AG09309 (cell line): Measurements from ENCODE around the gene ARVCF.

Source experiments
- DNase-seq: peaks from one replicate; pipeline ENCODE4 v3.0.0-alpha.2; 2010; ENCODE audit warnings: low read depth
- H3K4me3 ChIP-seq: 2 replicates; pipeline ENCODE4 v1.5.1; 2011; ENCODE audit warnings: mild to moderate bottlenecking, low read depth, low read length, moderate library complexity; ENCODE audit not compliant: control insufficient read depth
- TF ChIP-seq, protein P1 (sequence below): IDR thresholded peaks from 2 replicates; pipeline ENCODE4 v1.5.1; 2011; ENCODE audit warnings: mild to moderate bottlenecking, low read depth, low read length, inconsistent platforms; ENCODE audit not compliant: insufficient read depth, control insufficient read depth; ENCODE audit errors: missing control alignments

The ARVCF gene

DNA sequence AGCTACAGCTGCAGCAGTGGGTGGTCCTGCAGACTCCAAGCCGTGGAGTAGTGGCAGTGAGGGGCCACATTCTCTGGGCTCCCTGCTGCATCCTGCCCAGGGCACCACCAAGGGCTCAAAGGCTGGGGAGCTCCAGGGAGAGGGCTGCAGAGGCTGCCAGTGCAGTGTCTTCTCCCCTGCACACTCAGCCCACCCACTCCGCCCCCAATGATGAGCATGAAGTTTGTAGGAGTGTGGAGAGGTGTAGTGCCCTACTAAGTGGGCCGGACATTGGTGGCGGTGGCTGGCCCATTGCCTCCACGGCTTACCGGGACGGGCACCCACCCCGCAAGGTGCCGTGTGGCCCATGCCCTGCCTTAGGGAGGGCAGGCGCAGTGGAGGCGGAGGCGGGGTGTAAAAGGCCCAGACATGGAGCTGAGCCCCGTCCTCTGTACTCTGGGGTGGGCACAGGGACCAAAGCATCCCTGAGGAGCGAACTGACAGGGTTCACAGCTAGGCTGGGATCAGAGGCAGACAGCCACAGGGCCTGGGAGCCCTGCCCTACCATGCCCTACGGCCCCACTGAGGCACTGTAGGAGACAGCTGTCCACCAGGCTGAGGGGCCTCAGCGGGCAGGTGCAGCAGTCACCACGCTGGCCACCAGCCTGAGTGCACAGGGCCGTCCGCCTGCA lies 18.9 kb downstream of the ARVCF start:
- TF ChIP-seq, protein P1, sequence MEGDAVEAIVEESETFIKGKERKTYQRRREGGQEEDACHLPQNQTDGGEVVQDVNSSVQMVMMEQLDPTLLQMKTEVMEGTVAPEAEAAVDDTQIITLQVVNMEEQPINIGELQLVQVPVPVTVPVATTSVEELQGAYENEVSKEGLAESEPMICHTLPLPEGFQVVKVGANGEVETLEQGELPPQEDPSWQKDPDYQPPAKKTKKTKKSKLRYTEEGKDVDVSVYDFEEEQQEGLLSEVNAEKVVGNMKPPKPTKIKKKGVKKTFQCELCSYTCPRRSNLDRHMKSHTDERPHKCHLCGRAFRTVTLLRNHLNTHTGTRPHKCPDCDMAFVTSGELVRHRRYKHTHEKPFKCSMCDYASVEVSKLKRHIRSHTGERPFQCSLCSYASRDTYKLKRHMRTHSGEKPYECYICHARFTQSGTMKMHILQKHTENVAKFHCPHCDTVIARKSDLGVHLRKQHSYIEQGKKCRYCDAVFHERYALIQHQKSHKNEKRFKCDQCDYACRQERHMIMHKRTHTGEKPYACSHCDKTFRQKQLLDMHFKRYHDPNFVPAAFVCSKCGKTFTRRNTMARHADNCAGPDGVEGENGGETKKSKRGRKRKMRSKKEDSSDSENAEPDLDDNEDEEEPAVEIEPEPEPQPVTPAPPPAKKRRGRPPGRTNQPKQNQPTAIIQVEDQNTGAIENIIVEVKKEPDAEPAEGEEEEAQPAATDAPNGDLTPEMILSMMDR, result no peak
- no peak overlapping the region for H3K4me3 ChIP-seq
- DNase-seq, result no peak

DNA sequence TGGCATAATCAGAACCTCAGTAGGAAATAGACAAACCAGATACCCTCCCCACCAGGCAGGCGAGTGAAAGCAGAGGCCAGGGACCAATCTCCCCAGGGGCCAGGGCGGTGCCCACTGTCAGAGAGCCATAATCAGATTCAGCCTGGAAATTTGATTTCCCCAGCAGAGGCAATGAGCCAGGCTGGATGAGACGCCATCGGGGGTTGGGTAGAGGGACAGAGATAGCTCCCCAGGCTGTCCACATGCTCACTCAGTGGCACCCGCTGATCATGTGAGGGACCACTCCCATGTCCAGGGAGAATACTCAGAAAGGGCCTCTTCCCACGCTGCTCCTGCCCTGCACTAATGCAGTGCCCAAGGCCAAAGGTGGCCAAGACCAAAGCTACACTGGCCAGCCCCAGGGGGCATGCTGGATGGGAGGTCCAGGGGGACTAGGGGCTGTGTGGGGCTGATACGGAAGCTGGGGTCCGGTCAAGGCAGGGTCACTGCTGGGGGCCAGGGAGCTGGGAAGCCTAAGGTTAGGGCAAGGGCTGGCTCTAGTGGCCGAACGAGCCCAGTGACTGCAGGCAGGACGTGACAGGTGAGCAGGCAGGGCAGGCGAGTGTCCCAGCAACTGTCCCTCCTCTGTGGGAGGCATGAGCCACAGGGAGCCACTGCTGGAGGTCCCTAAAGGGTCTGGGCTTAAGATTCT lies 19.8 kb downstream of the ARVCF start:
- TF ChIP-seq, protein P1, result no peak
- no peak for DNase-seq
- no peak overlapping the region for H3K4me3 ChIP-seq

DNA sequence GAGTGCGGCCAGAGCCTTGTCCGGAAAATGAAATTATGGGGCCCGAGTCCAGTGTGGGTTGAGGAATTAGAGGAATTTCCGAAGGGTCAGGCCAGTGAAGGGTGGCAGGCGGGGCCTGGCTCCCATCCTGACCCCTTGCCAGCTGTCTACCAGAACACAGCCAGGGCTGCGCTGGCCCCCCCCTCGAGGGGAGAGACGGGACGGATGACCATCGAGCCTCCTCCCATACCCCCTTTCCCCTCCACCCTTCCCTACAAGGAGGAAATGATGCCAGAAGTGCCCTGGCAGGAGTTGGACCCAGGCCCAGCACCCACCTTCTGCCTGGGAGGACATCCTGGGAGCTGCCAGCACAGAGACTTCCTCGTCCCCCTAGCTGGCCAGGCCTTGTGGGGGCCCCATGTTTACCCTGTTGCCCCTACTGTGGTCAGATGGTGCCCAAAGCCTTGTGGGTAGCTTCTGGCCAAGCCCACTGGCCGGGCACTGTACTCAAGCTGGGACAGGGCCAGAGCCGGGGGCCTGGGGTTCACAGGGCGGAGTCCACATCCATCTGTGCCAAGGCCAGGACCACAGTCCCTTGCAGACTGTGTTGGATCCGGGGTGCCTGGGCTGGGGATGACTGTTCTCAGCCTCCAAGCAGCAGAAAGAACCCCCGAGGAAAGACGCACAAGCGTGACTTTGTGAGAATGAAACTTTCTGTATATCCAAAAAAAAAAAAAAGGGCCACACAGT lies 20.8 kb downstream of the ARVCF start:
- TF ChIP-seq, protein P1, result no peak
- DNase-seq, result peak; percentile 14
- H3K4me3 ChIP-seq, result no peak overlapping the region

DNA sequence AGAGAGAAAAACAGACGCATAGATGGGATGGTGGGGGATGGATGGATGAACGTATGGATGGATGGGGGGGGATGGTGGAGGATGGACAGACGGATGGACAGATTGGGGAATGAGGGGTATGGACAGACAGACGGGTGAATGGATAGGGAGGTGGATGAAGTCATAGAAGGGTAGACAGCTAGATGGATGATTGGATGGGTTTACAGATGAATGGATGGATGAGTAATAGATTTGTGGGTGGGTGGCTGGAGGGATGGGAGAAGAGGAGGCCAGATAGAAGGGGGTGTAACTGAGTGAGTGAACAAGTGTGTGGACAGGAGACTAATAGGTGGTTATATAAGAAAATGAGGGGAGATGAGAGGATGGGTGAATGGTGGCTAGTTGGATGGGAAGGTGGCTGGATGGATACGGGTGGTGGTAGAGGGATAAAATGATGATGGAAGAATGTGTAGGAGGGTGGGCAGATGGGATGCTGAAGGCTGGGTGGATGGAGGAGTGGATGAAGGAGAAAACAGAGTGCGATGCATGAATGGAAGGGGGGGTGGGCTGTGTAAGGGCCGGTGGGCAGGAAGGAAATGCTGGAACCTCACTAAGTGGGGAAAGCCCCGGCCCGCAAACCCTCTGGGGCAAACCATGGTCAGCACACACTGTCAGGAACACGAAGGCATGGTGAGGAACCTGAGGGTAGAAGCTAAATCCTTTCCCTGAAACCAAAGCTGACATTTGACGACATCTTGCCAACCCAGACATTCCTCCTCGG lies 21.6 kb downstream of the ARVCF start:
- TF ChIP-seq, protein P1, result no peak
- no peak for DNase-seq
- H3K4me3 ChIP-seq, result no peak overlapping the region

DNA sequence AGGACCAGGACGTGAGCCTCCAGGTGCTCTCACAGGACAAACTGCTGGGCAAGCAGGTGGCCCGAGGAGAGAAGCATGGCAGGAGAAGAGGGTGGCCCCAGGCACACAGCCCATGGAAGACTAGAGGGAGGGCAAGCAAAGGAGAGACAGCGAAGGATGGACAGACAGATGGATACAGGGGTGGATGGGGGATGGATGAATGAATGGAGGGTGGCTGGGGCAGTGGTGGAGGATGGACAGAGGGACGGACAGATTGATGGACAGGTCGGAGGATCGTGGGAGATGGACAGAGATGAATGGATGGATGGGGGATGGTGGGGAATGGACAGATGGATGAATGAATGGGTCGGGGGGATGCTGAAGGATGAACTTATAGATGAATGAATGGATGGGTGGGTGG lies 22.7 kb downstream of the ARVCF start:
- no peak for DNase-seq
- TF ChIP-seq, protein P1, result no peak
- H3K4me3 ChIP-seq, result no peak overlapping the region

DNA sequence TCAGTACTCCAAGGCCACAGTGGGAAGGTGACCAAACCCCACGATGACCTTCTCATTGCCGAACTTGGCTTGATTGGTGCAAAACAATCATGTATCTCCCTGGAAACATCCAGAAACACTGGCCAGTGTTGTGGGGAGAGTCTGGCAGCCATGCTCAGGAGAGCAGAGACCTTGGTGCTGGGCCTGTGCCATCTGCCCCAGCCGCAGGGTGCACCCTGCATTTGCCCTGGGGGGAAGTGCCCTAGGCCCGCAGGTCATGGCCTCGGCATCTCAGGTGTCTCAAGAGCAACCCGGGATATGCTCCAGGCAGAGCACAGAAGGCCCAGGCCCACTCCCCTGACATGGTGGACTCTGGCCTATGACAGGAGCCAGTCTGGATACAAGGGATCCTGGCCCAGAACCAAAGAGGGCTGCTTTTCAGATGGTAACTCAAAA lies 23.7 kb downstream of the ARVCF start:
- H3K4me3 ChIP-seq, result no peak overlapping the region
- DNase-seq, result no peak
- TF ChIP-seq, protein P1, result no peak
